Naive thymus-derived CD4-positive, alpha-beta T cell (primary cell): ENCODE measurements around the gene RRM1. TPM values are rescaled to one million over a fixed set of nuclear protein-coding genes. Genes with fewer than 3 reads are reported as not detected.

Experiments
- ATAC-seq: fragments of 150-1000 bp; cut with Tn5 transposase; 2 replicates; pipeline ENCODE4 v1.10.0; 2021; ENCODE audit warnings: mild to moderate bottlenecking, moderate library complexity
- CTCF ChIA-PET: fragments of 350-600 bp; sonication (Branson Sonifier 250); formaldehyde crosslinking; loops from one replicate; lab custom pipeline; 2021; ENCODE audit warnings: antibody characterized with exemption; lab: Charles Lee
- POLR2A ChIA-PET: fragments of 350-600 bp; sonication (Branson Sonifier 250); formaldehyde crosslinking; loops from one replicate; lab custom pipeline; 2021; ENCODE audit warnings: antibody characterized with exemption, inconsistent platforms; lab: Charles Lee
- DNase-seq, 9 donors: peaks; one replicate each; pipeline versions ENCODE4 v3.0.0 to v3.0.0-alpha.2; 2020 to 2022; ENCODE audit warnings: mixed read lengths in 1 of 9
- H3K27ac ChIP-seq: one replicate; pipeline ENCODE4 v1.7.0; 2013; ENCODE audit warnings: mild to moderate bottlenecking, low read depth, low read length, moderate library complexity
- H3K27me3 ChIP-seq, 2 donors: one replicate each; pipeline ENCODE4 v1.7.0; 2013; ENCODE audit warnings: low read length in 2 of 2, mild to moderate bottlenecking in 2 of 2, moderate library complexity in 2 of 2; ENCODE audit not compliant: control insufficient read depth in 2 of 2, insufficient read depth in 2 of 2
- H3K36me3 ChIP-seq, 3 experiments: 1 replicate in 2 of 3; 2 replicates in 1 of 3; pipeline ENCODE4 v1.7.0; 2013; ENCODE audit warnings: low read length in 3 of 3, mild to moderate bottlenecking in 3 of 3, moderate library complexity in 1 of 3; ENCODE audit not compliant: insufficient read depth in 3 of 3, control insufficient read depth in 2 of 3
- H3K4me1 ChIP-seq, 2 donors: one replicate each; pipeline ENCODE4 v1.7.0; 2013; ENCODE audit warnings: low read length in 2 of 2, mild to moderate bottlenecking in 2 of 2, moderate library complexity in 1 of 2; ENCODE audit not compliant: control insufficient read depth in 2 of 2, insufficient read depth in 2 of 2
- H3K4me3 ChIP-seq: 2 replicates; pipeline ENCODE4 v1.7.0; 2013; ENCODE audit warnings: mild to moderate bottlenecking, low read length
- H3K9me3 ChIP-seq, 3 experiments: 1 replicate in 2 of 3; 2 replicates in 1 of 3; pipeline ENCODE4 v1.7.0; 2013; ENCODE audit warnings: low read length in 3 of 3; ENCODE audit not compliant: control insufficient read depth in 2 of 3
- H3K27ac Mint-ChIP-seq, 9 donors: one replicate each; pipeline ENCODE4 v1.8.0; 2020 to 2022; ENCODE audit warnings: mixed read lengths in 9 of 9, mild to moderate bottlenecking in 8 of 9, moderate library complexity in 5 of 9, inconsistent platforms in 2 of 9
- H3K27me3 Mint-ChIP-seq, 5 donors: one replicate each; pipeline ENCODE4 v1.8.0; 2021 to 2022; ENCODE audit warnings: mixed read lengths in 5 of 5, mild to moderate bottlenecking in 1 of 5
- H3K36me3 Mint-ChIP-seq, 5 donors: one replicate each; pipeline ENCODE4 v1.8.0; 2020 to 2022; ENCODE audit warnings: mixed read lengths in 5 of 5, mild to moderate bottlenecking in 3 of 5, inconsistent platforms in 1 of 5
- H3K4me1 Mint-ChIP-seq, 7 donors: one replicate each; pipeline ENCODE4 v1.8.0; 2020 to 2022; ENCODE audit warnings: mixed read lengths in 7 of 7, mild to moderate bottlenecking in 3 of 7, inconsistent platforms in 1 of 7
- H3K4me3 Mint-ChIP-seq, 10 donors: one replicate each; pipeline ENCODE4 v1.8.0; 2020 to 2022; ENCODE audit warnings: mild to moderate bottlenecking in 10 of 10, mixed read lengths in 10 of 10, moderate library complexity in 6 of 10, inconsistent platforms in 2 of 10
- H3K9me3 Mint-ChIP-seq, 11 donors: one replicate each; pipeline ENCODE4 v1.8.0; 2020 to 2022; ENCODE audit warnings: mixed read lengths in 11 of 11, mild to moderate bottlenecking in 4 of 11, inconsistent platforms in 1 of 11, moderate library complexity in 1 of 11
- intact Hi-C, 2 donors: fragments of 100-400 bp; cut with micrococcal nuclease; formaldehyde crosslinking; loops; one replicate each; pipeline ENCODE4 v1.15.1; 2023
- polyA plus RNA-seq, 2 donors: library from polyadenylated mRNA; unstranded; fragments of 300-500 nt; fragmentation: Illumina TruSeq; gene quantifications; one replicate each; pipeline ENCODE4 v1.2.3, GENCODE V29; 2021
- total RNA-seq, 6 experiments: library from RNA in 5 of 6; stranded (reverse) in 5 of 6; gene quantifications; 1 replicate in 5 of 6; 2 replicates in 1 of 6; pipeline ENCODE4 v1.2.3 and lab custom pipeline; 2021 to 2026

RRM1 gene
- total and polyA plus RNA-seq, 7 experiments from 2014 or later: 33.6 to 140 (median 36.6) TPM

DNA sequence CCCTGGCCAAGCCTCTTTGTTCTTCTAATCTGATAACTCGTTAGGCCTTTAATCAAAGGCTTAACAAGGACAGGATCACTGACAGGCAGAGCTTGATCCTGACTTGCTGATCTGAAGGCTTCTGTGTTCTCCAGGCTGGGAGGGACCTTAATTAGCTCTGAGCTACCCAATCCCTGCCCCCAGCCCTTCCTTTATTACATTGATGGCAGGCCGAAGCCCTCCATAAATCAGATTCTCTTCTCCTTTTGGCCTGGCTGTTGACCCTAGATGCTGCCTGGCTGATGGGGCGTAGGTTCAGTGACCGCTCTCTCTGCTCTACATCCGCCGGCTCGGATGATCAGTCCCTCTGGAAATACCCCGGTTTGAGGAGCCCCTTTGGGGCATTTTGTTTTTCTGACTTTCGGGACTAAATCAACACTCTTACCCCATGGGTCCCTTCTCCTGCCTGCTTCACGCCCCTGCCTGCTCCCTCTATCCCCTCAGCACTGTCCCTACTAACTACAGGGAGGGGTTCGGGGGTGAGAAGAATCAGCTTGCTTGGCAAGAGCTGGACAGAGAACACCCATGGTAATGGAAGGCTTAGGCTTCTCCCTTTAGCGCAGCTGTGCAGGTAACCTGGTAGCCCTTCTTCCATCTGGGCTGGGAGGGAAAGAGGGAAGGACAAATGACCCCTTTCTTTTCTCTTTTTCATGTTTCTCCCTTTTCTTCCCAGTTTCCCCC lies 10.0 kb upstream of the RRM1 start:
- no peaks in the 10 kb centered on the region for H3K27me3 Mint-ChIP-seq
- peaks cover 4 to 6% of the 10 kb centered on the region in 2 donors for H3K4me1 ChIP-seq
- no peaks in the 10 kb centered on the region for H3K27me3 ChIP-seq
- H3K9me3 ChIP-seq: no peaks in the 10 kb centered on the region
- intact Hi-C loops: no loop called here
- H3K27ac ChIP-seq: no peak overlapping the region
- H3K4me3 Mint-ChIP-seq: no peak overlapping the region
- H3K27ac Mint-ChIP-seq: peak overlapping the region in 8 of 9 donors; percentile 10 to 99 (median 63)
- ChIA-PET POLR2A (interaction anchor here (0.8 kb wide), 1 partner anchor 11 kb away, joined by 3 read pairs; no protein-coding TSS in a partner anchor), CTCF (interaction anchor here (1.2 to 2.0 kb wide), 3 partner anchors 12 to 235 kb away, joined by 3 to 15 read pairs (median 9); no protein-coding TSS in a partner anchor)
- ATAC-seq (no peak), DNase-seq (no peak)
- H3K9me3 Mint-ChIP-seq: peaks cover 0 to 2% (median 0%) of the 10 kb centered on the region in 11 donors
- H3K36me3 ChIP-seq: peaks cover 12 to 71% (median 19%) of the 10 kb centered on the region in 3 experiments
- peaks cover 19 to 38% (median 35%) of the 10 kb centered on the region in 7 donors for H3K4me1 Mint-ChIP-seq
- peaks cover 31 to 77% (median 43%) of the 10 kb centered on the region in 5 donors for H3K36me3 Mint-ChIP-seq
- H3K4me3 ChIP-seq: no peak overlapping the region

- peak overlapping the region in 5 of 9 donors; percentile 16 to 99 (median 39) for H3K27ac Mint-ChIP-seq
- no peak overlapping the region for H3K4me3 Mint-ChIP-seq
- no peak for DNase-seq
- peaks cover 14 to 15% of the 10 kb centered on the region in 2 donors for H3K4me1 ChIP-seq
- CTCF ChIA-PET: interaction anchor here (1.1 to 2.0 kb wide), 3 partner anchors 13 to 236 kb away, joined by 3 to 15 read pairs (median 9); no protein-coding TSS in a partner anchor
- H3K36me3 Mint-ChIP-seq: peaks cover 30 to 78% (median 49%) of the 10 kb centered on the region in 5 donors
- no peak overlapping the region for H3K27ac ChIP-seq
- no peak for ATAC-seq
- H3K4me1 Mint-ChIP-seq: peaks cover 28 to 48% (median 44%) of the 10 kb centered on the region in 7 donors
- POLR2A ChIA-PET: interaction anchor here (0.6 to 0.8 kb wide), 2 partner anchors 231 to 252 kb away, joined by 3 to 10 read pairs; no protein-coding TSS in a partner anchor
- H3K9me3 Mint-ChIP-seq: peaks cover 0 to 3% (median 0%) of the 10 kb centered on the region in 11 donors
- no peaks in the 10 kb centered on the region for H3K9me3 ChIP-seq
- no peaks in the 10 kb centered on the region for H3K27me3 ChIP-seq
- no peaks in the 10 kb centered on the region for H3K27me3 Mint-ChIP-seq
- intact Hi-C loops: no loop called here
- peaks cover 12 to 71% (median 19%) of the 10 kb centered on the region in 3 experiments for H3K36me3 ChIP-seq
- no peak overlapping the region for H3K4me3 ChIP-seq
Observed at GRCh38 chr11:4085575-4085974, 9.0 kb upstream of the RRM1 start.

- peaks cover 0 to 5% (median 0%) of the 10 kb centered on the region in 11 donors for H3K9me3 Mint-ChIP-seq
- intact Hi-C loops: no loop called here
- DNase-seq (no peak), ATAC-seq (no peak)
- Histone ChIP-seq H3K4me3 (no peak overlapping the region), H3K36me3 (peaks cover 8 to 61% (median 19%) of the 10 kb centered on the region in 3 experiments), H3K27me3 (no peaks in the 10 kb centered on the region), H3K9me3 (no peaks in the 10 kb centered on the region), H3K4me1 (peaks cover 26 to 27% of the 10 kb centered on the region in 2 donors), H3K27ac (peak overlapping the region; percentile 38)
- H3K27ac Mint-ChIP-seq: peak overlapping the region; percentile 69 to 100 (median 96)
- peak overlapping the region in 2 of 10 donors; percentile 6 to 21 for H3K4me3 Mint-ChIP-seq
- CTCF ChIA-PET: interaction anchor here (0.8 to 1.1 kb wide), 2 partner anchors 22 to 227 kb away, joined by 3 read pairs; no protein-coding TSS in a partner anchor
- H3K36me3 Mint-ChIP-seq: peaks cover 26 to 67% (median 51%) of the 10 kb centered on the region in 5 donors
- H3K27me3 Mint-ChIP-seq: no peaks in the 10 kb centered on the region
- H3K4me1 Mint-ChIP-seq: peaks cover 32 to 59% (median 51%) of the 10 kb centered on the region in 7 donors
- POLR2A ChIA-PET: no interaction called here
Observed at GRCh38 chr11:4086575-4087353, 7.8 kb upstream of the RRM1 start.

DNA sequence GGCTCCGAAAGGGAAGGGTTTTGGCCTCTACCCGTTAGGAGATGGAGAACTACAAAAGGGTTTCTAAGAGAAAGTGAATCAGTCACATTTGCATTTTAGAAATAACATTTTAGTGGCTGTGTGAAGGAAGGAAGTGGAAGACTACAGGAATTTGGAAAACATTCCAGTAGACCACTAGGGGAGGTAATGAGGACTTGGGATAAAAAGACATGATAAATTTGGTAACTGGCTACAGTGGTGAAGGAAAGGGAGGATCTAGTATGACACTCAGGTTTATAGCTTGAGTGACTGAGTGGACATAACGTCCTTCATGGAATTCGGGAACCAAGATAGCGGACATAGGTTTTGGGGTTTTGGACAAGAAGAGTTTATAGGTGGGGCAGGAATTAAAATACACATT lies 7.0 kb upstream of the RRM1 start:
- H3K9me3 ChIP-seq: no peaks in the 10 kb centered on the region

DNA sequence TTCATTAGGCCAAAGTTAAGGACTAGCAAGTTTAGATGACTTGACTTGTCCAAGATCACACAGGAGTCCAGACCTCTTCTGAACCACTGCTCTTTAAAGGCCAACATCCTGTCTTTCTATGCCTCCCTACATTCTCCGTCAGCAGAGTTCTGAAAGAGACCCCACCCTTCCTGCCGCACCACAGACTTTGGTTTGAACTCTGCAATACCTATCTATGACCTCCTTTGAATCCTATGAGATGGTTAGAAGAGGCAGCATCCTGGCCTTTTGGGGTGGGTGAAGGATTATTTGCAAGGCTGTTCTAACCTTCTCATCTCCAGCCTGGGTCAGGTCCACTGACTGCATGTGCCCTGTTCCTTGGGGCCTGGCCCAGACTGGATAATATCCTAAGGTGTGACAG lies 4.3 kb upstream of the RRM1 start:
- Histone ChIP-seq H3K27me3 (no peaks in the 10 kb centered on the region), H3K27ac (peak overlapping the region; percentile 97), H3K4me3 (peak overlapping the region; percentile 45), H3K4me1 (peaks cover 43 to 45% of the 10 kb centered on the region in 2 donors), H3K9me3 (no peaks in the 10 kb centered on the region), H3K36me3 (peaks cover under 1 to 27% (median 12%) of the 10 kb centered on the region in 3 experiments)
- peak in 7 of 9 donors; percentile 69 to 86 (median 82) for DNase-seq
- Mint-ChIP-seq H3K9me3 (peaks cover 0 to 6% (median 0%) of the 10 kb centered on the region in 11 donors), H3K36me3 (peaks cover 17 to 53% (median 41%) of the 10 kb centered on the region in 5 donors), H3K27ac (peak overlapping the region; percentile 94 to 100 (median 98)), H3K4me3 (peak overlapping the region; percentile 76 to 90 (median 84)), H3K4me1 (peaks cover 48 to 81% (median 79%) of the 10 kb centered on the region in 7 donors), H3K27me3 (no peaks in the 10 kb centered on the region)
- POLR2A ChIA-PET: interaction anchor here (0.7 to 1.3 kb wide), 5 partner anchors 9 to 224 kb away, joined by 3 to 5 read pairs (median 4); no protein-coding TSS in a partner anchor
- intact Hi-C loops: loop anchor here (1.0 to 10.0 kb wide), 5 partner anchors 17 to 305 kb away; partner anchors contain the start of genes STIM1 (in 1 of the 2) and TRIM21 (in 1 of the 2)
- peak; percentile 63 for ATAC-seq
- CTCF ChIA-PET: interaction anchor here (1.0 to 1.4 kb wide), 3 partner anchors 17 to 248 kb away, joined by 3 to 4 read pairs (median 4); no protein-coding TSS in a partner anchor

More for the DNA sequence above, 7.0 kb upstream of the RRM1 start:
- peaks cover 34 to 35% of the 10 kb centered on the region in 2 donors for H3K4me1 ChIP-seq
- ATAC-seq (no peak), DNase-seq (no peak)
- no peaks in the 10 kb centered on the region for H3K27me3 Mint-ChIP-seq
- H3K36me3 Mint-ChIP-seq: peaks cover 26 to 65% (median 51%) of the 10 kb centered on the region in 5 donors
- POLR2A ChIA-PET: interaction anchor here (1.1 kb wide), 2 partner anchors 11 to 289 kb away, joined by 3 to 4 read pairs; no protein-coding TSS in a partner anchor
- H3K27ac Mint-ChIP-seq: peak overlapping the region; percentile 69 to 100 (median 96)
- H3K36me3 ChIP-seq: peaks cover 3 to 54% (median 19%) of the 10 kb centered on the region in 3 experiments
- no peak overlapping the region for H3K4me3 ChIP-seq
- peaks cover 0 to 3% (median 0%) of the 10 kb centered on the region in 11 donors for H3K9me3 Mint-ChIP-seq
- CTCF ChIA-PET: interaction anchor here (0.8 to 1.3 kb wide), 2 partner anchors 14 to 228 kb away, joined by 3 to 6 read pairs; no protein-coding TSS in a partner anchor
- peaks cover 40 to 66% (median 59%) of the 10 kb centered on the region in 7 donors for H3K4me1 Mint-ChIP-seq
- H3K27me3 ChIP-seq: no peaks in the 10 kb centered on the region
- peak overlapping the region in 1 of 10 donors; percentile 21 for H3K4me3 Mint-ChIP-seq
- intact Hi-C loops: no loop called here
- peak overlapping the region; percentile 38 for H3K27ac ChIP-seq
